Epithelial cell of umbilical artery (primary cell): ENCODE measurements around the gene SPRTN. TPM values are rescaled to one million over a fixed set of nuclear protein-coding genes. Genes with fewer than 3 reads are reported as not detected.

Experiments used
- total RNA-seq: library from RNA; depleted of rRNA; stranded (reverse); fragments of >200 nt; gene quantifications from 2 replicates; pipeline ENCODE4 v1.2.3, GENCODE V29; 2014

Gene SPRTN, protein sequence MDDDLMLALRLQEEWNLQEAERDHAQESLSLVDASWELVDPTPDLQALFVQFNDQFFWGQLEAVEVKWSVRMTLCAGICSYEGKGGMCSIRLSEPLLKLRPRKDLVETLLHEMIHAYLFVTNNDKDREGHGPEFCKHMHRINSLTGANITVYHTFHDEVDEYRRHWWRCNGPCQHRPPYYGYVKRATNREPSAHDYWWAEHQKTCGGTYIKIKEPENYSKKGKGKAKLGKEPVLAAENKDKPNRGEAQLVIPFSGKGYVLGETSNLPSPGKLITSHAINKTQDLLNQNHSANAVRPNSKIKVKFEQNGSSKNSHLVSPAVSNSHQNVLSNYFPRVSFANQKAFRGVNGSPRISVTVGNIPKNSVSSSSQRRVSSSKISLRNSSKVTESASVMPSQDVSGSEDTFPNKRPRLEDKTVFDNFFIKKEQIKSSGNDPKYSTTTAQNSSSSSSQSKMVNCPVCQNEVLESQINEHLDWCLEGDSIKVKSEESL
- 24.6 and 27.6 TPM in 2 replicates for total RNA-seq

DNA sequence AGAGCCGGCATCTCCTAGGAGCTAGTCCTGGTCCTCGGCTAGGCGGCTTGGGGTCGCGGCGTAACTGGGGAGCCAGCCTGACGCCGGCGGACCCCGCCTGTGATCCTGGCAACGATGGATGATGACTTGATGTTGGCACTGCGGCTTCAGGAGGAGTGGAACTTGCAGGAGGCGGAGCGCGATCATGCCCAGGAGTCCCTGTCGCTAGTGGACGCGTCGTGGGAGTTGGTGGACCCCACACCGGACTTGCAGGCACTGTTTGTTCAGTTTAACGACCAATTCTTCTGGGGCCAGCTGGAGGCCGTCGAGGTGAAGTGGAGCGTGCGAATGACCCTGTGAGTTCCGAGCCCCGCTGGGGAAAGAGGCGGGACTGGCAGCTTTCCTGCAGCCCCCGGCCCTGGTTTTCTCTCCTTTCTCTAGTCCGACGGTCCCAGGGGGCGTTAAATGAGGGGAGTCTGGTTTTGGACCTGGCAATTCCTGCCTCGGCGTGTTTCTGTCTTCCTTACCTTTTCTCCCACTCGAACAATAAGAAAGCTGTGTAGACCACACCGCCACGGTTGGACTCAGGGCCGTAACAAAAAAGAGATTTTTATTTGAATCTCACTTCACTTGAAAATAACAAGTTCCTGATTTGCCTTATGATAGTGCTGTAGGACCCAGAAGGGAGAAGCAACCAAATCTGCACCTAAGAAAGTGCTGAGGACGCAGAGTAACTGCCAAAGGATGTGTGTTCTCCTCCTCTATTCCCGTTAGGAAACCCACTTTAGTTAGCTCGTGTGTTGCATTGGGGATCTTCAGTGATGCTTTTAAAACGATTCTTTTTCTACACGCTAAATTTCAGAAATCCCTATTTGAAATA lies at the start of gene SPRTN:
Gene SPRTN (plus strand): TSS at position 24 of the 859 bp plus-strand sequence. CDS start 91 bp downstream, at position 115.

DNA sequence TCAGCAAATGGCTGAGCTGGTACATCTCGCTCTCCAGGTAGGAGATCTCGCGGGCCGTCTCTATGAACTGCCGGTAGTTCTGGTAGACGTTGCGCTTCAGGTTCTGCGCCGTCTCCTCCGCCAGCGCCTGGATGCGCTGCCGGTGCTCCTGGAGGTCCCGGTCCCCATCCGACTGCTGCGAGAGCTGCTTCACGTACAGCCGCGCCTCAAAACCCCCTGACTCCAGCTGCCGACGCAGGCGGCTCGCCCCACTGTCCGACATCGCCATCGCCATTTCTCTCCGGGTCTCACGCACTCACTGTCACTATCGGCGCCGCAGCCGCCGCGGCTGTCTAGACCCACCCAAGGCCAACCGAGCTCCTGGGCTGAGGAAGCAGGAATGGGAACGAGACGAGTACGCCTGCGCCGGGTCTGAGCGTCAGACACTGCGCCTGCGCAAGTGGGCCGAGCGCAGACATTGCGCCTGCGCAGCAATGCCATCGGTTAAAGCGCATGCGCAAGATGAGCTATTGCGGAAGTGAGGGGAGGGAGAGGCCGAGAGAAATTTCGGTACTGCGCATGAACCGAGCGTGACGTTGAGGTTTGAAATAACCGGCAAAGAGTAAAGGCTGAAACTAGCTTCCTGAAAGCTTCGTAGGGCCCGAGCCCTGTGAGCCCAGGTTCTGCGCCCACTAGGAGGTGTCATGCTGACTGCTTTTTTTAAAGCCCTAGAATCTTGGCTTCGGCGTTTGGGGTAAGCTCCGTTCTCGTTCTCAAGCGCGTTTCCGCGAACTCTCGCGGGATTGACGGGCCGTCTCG lies 422 bp upstream of the SPRTN start, which contains the start of gene EXOC8:
Gene EXOC8 (minus strand): TSS at position 381 of the 798 bp plus-strand sequence. CDS start 107 bp downstream, at position 274.

Other genes with a start within 250 kb of the SPRTN start
- not detected in 2 replicates for gene TRIM67, start 176.2 kb upstream of the SPRTN start, total RNA-seq
- 53.6 and 62.5 TPM in 2 replicates for gene GNPAT, start 97.1 kb upstream of the SPRTN start, total RNA-seq
- 23.7 and 24.8 TPM in 2 replicates for gene EXOC8, start 441 bp upstream of the SPRTN start, total RNA-seq
- 51.6 and 52.3 TPM in 2 replicates for gene EGLN1, start 84.0 kb downstream of the SPRTN start, total RNA-seq
- 31.8 and 36.8 TPM in 2 replicates for gene TSNAX, start 190.4 kb downstream of the SPRTN start, total RNA-seq